IMR-90 (cell line): ENCODE data around the gene PANK4. TPM values are rescaled to one million over a fixed set of nuclear protein-coding genes. Genes with fewer than 3 reads are reported as not detected.

Experiments used
- ATAC-seq: fragments of 200-7000 bp; cut with Tn5 transposase; 2 replicates; pipeline ENCODE4 v1.9.1; 2020; ENCODE audit warnings: low read depth, mild to moderate bottlenecking, moderate library complexity
- BruUV-seq: library from RNA; stranded (reverse); fragments of 400-500 nt; replicated peaks from 2 replicates; lab custom pipeline; 2021; lab: Mats Ljungman, UMichigan
- CTCF ChIA-PET: fragments of 300-600 bp; formaldehyde crosslinking; extraction: SDS; loops from one replicate; lab custom pipeline; 2021; ENCODE audit warnings: antibody characterized with exemption; lab: Yijun Ruan, JAX
- POLR2A ChIA-PET: fragments of 300-600 bp; sonication (Branson Sonifier 250); formaldehyde crosslinking; loops from one replicate; lab custom pipeline; 2022; ENCODE audit warnings: antibody characterized with exemption; ENCODE audit not compliant: unreplicated experiment; lab: Charles Lee
- DNase-seq: peaks from one replicate; pipeline ENCODE4 v3.0.0; 2013
- H2AFZ ChIP-seq: replicated peaks from 2 replicates; pipeline ENCODE3; 2013; ENCODE audit warnings: low read length, mild to moderate bottlenecking; ENCODE audit not compliant: poor library complexity
- H2AK5ac ChIP-seq: 2 replicates; pipeline ENCODE4 v1.6.1; 2013; ENCODE audit warnings: low read depth, low read length, inconsistent platforms
- H2AK9ac ChIP-seq: replicated peaks from 2 replicates; pipeline ENCODE3; 2013; ENCODE audit warnings: mild to moderate bottlenecking, low read depth, low read length, moderate library complexity; ENCODE audit not compliant: poor library complexity
- H2BK120ac ChIP-seq: 2 replicates; pipeline ENCODE4 v1.6.1; 2013; ENCODE audit warnings: low read depth, low read length, inconsistent platforms
- H2BK15ac ChIP-seq: 3 replicates; pipeline ENCODE4 v1.6.1; 2013; ENCODE audit warnings: low read depth, low read length, inconsistent platforms
- H2BK20ac ChIP-seq: 2 replicates; pipeline ENCODE4 v1.6.1; 2013; ENCODE audit warnings: low read depth, mild to moderate bottlenecking, inconsistent platforms, low read length, moderate library complexity
- H2BK5ac ChIP-seq: 2 replicates; pipeline ENCODE4 v1.6.1; 2013; ENCODE audit warnings: mild to moderate bottlenecking, low read depth, low read length, inconsistent platforms; ENCODE audit not compliant: poor library complexity, severe bottlenecking
- H3K14ac ChIP-seq: replicated peaks from 2 replicates; pipeline ENCODE4 v1.6.1; 2013; ENCODE audit warnings: low read depth, low read length, inconsistent platforms
- H3K18ac ChIP-seq: 2 replicates; pipeline ENCODE4 v1.6.1; 2013; ENCODE audit warnings: low read depth, low read length, control low read depth
- H3K23ac ChIP-seq: 2 replicates; pipeline ENCODE4 v1.6.1; 2013; ENCODE audit warnings: low read depth, low read length, inconsistent platforms
- H3K27ac ChIP-seq: 2 replicates; pipeline ENCODE4 v1.5.1; 2013; ENCODE audit warnings: mild to moderate bottlenecking, control low read depth, low read length; ENCODE audit not compliant: insufficient read depth
- H3K27me3 ChIP-seq: 2 replicates; pipeline ENCODE4 v1.6.1; 2013; ENCODE audit warnings: low read length; ENCODE audit not compliant: control insufficient read depth, insufficient read depth
- H3K36me3 ChIP-seq: 2 replicates; pipeline ENCODE4 v1.6.1; 2013; ENCODE audit warnings: low read length, mixed read lengths; ENCODE audit not compliant: control insufficient read depth, insufficient read depth
- H3K4ac ChIP-seq: 2 replicates; pipeline ENCODE4 v1.6.1; 2013; ENCODE audit warnings: low read depth, low read length, inconsistent platforms
- H3K4me1 ChIP-seq: 2 replicates; pipeline ENCODE4 v1.6.1; 2013; ENCODE audit warnings: low read length, mixed read lengths; ENCODE audit not compliant: control insufficient read depth, insufficient read depth
- H3K4me2 ChIP-seq: 2 replicates; pipeline ENCODE4 v1.6.1; 2013; ENCODE audit warnings: low read depth, mild to moderate bottlenecking, control low read depth, low read length, moderate library complexity
- H3K4me3 ChIP-seq: 2 replicates; pipeline ENCODE4 v1.5.1; 2013; ENCODE audit warnings: low read depth, mild to moderate bottlenecking, control low read depth, low read length, moderate library complexity; ENCODE audit not compliant: insufficient read depth
- H3K56ac ChIP-seq: 2 replicates; pipeline ENCODE4 v1.6.1; 2013; ENCODE audit warnings: low read length, inconsistent platforms; ENCODE audit not compliant: insufficient read depth; ENCODE audit errors: extremely low read depth
- H3K79me1 ChIP-seq, 2 experiments: 2 replicates each; pipeline ENCODE4 v1.6.1; 2013; ENCODE audit warnings: low read length in 2 of 2, inconsistent platforms in 1 of 2, low read depth in 1 of 2
- H3K9ac ChIP-seq: 2 replicates; pipeline ENCODE4 v1.6.1; 2013; ENCODE audit warnings: low read depth, low read length, control low read depth
- H3K9me1 ChIP-seq: 2 replicates; pipeline ENCODE4 v1.6.1; 2013; ENCODE audit warnings: low read length, inconsistent platforms; ENCODE audit not compliant: insufficient read depth
- H3K9me3 ChIP-seq: 2 replicates; pipeline ENCODE4 v1.6.1; 2013; ENCODE audit warnings: low read length; ENCODE audit not compliant: control insufficient read depth, insufficient read depth
- H4K20me1 ChIP-seq: 2 replicates; pipeline ENCODE4 v1.6.1; 2013; ENCODE audit warnings: low read length, inconsistent platforms; ENCODE audit not compliant: insufficient read depth
- H4K5ac ChIP-seq: 2 replicates; pipeline ENCODE4 v1.6.1; 2013; ENCODE audit warnings: mild to moderate bottlenecking, low read depth, low read length, control low read depth
- H4K8ac ChIP-seq, 2 experiments: 2 replicates each; pipeline ENCODE4 v1.6.1; 2013; ENCODE audit warnings: low read depth in 2 of 2, low read length in 2 of 2, control low read depth in 1 of 2, inconsistent platforms in 1 of 2
- H4K91ac ChIP-seq: 2 replicates; pipeline ENCODE4 v1.6.1; 2013; ENCODE audit warnings: low read depth, low read length, inconsistent platforms; ENCODE audit not compliant: insufficient read depth
- BHLHE40 ChIP-seq: fragments of 150-350 bp; IDR thresholded peaks from 2 replicates; pipeline ENCODE4 v1.6.1; 2016; ENCODE audit warnings: mild to moderate bottlenecking, low read depth, low read length
- CEBPB ChIP-seq: IDR thresholded peaks from 2 replicates; pipeline ENCODE4 v1.6.1; 2012; ENCODE audit warnings: low read depth, low read length, improper control_type of control experiment
- FOS ChIP-seq: fragments of 150-350 bp; IDR thresholded peaks from 2 replicates; pipeline ENCODE4 v1.6.1; 2016; ENCODE audit warnings: low read depth, low read length
- MAFK ChIP-seq: IDR thresholded peaks from 2 replicates; pipeline ENCODE4 v1.6.1; 2012; ENCODE audit warnings: low read depth, low read length, improper control_type of control experiment
- NFE2L2 ChIP-seq: fragments of 150-350 bp; IDR thresholded peaks from 2 replicates; pipeline ENCODE4 v1.6.1; 2016; ENCODE audit warnings: low read depth, mild to moderate bottlenecking, low read length
- RAD21 ChIP-seq: IDR thresholded peaks from 2 replicates; pipeline ENCODE4 v1.6.1; 2012; ENCODE audit warnings: low read length, improper control_type of control experiment
- RFX5 ChIP-seq: IDR thresholded peaks from 2 replicates; pipeline ENCODE4 v1.8.0; 2012; ENCODE audit warnings: low read depth, mild to moderate bottlenecking, low read length, moderate library complexity
- SMC3 ChIP-seq: fragments of 150-350 bp; IDR thresholded peaks from 2 replicates; pipeline ENCODE4 v1.6.1; 2016; ENCODE audit warnings: low read depth, mild to moderate bottlenecking, antibody characterized with exemption, low read length, moderate library complexity
- WGBS, 2 experiments: methylation state at CpG; one replicate each; pipeline versions ENCODE4 v1.1.5 to v1.1.7; 2013; ENCODE audit warnings: missing lambda C conversion rate in 2 of 2; ENCODE audit not compliant: insufficient read length in 1 of 2; ENCODE audit errors: extremely low coverage in 2 of 2; 5-methylcytosine and 5-hydroxymethylcytosine counted together
- dilution Hi-C: fragments of 300-500 bp; cut with HindIII; formaldehyde crosslinking; loops from one replicate; pipeline ENCODE4 v1.14.3; 2018; ENCODE audit warnings: low sequenced_read_pairs; ENCODE audit not compliant: unreplicated experiment
- in situ Hi-C: fragments of 300-500 bp; cut with MboI; formaldehyde crosslinking; loops from 3 replicates; pipeline ENCODE4 v1.14.3; 2019; ENCODE audit warnings: low sequenced_read_pairs, inconsistent platforms, mixed read lengths
- intact Hi-C: fragments of 100-400 bp; cut with micrococcal nuclease; formaldehyde crosslinking; loops from 2 replicates; pipeline ENCODE4 v1.10.0; 2022
- polyA plus RNA-seq, 3 experiments: library from polyadenylated mRNA; depleted of rRNA; stranded (reverse); fragments of >200 nt; gene quantifications; 2 replicates each; pipeline ENCODE4 v1.2.3, GENCODE V29; 2012; ENCODE audit warnings: low replicate concordance in 1 of 3
- total RNA-seq: library from RNA; depleted of rRNA; stranded (reverse); fragments of >200 nt; gene quantifications from 2 replicates; pipeline ENCODE4 v1.2.3, GENCODE V29; 2012
- TF ChIP-seq, protein P1 (sequence below): fragments of 150-350 bp; IDR thresholded peaks from 2 replicates; pipeline ENCODE4 v1.6.1; 2016; ENCODE audit warnings: low read depth, mild to moderate bottlenecking, low read length, moderate library complexity, borderline replicate concordance
- TF ChIP-seq, protein P2 (sequence below): conservative IDR thresholded peaks from 2 replicates; pipeline ENCODE4 v1.5.1; 2012; ENCODE audit warnings: mild to moderate bottlenecking, low read depth, low read length, improper control_type of control experiment

PANK4 gene
- total and polyA plus RNA-seq, 2 of the 4 experiments (the other 2 are of a cell fraction), result 14.0 to 18.5 TPM

DNA sequence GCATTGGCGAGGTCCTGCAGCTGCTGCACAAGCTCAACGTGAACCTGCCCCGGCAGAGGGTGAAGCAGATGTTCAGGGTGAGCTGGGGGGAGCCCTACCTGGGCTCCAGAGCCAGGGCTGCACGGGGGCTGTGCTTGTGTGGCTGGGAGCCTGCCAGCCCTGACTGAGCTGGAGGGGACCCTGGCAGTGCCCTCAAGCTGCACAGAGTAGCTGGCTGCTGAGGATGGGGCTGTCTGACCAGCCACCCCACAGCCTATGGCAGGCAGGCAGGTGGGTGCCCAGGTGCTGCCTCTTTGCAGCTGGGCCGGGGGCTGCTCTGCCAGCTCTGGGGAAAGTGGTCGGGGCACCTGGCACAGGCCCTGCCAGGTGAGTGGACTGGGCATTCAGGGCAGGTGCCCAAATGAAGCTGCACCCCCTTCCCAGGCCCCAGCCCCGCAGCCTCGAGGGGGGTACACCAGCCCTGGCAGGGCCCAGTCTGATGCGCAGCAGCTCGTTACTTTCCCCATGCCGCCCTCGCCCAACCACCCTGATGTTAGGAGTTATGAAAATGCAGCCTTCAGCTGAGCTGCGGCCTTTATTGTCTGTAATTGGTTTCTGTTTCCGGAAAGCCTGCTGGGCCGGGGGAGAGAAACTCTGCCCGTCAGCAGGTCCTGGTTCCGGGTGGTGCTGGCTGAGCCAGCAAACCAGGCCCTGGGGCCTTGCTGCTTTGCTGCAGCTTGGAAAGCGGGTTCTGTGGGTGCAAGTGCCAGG is 46.0 kb downstream of the PANK4 start:
- POLR2A ChIA-PET, result no interaction called here
- dilution Hi-C loops, result no loop called here

More for the DNA sequence above, 46.0 kb downstream of the PANK4 start:
- Histone ChIP-seq H2BK15ac (no peak overlapping the region), H3K18ac (no peak overlapping the region), H3K9me3 (no peaks in the 10 kb centered on the region), H3K4ac (no peak overlapping the region), H3K4me2 (no peak overlapping the region), H3K27ac (no peak overlapping the region), H4K8ac (no peak overlapping the region), H2BK5ac (no peak overlapping the region), H2AK9ac (no peak overlapping the region), H2BK20ac (no peak overlapping the region), H3K9ac (no peak overlapping the region), H2BK120ac (no peak overlapping the region), H3K56ac (no peak overlapping the region), H2AFZ (no peak overlapping the region), H3K14ac (no peak overlapping the region), H3K79me1 (no peaks in the 10 kb centered on the region), H3K36me3 (no peaks in the 10 kb centered on the region), H4K91ac (no peak overlapping the region), H4K20me1 (no peaks in the 10 kb centered on the region), H3K23ac (no peak overlapping the region), H3K4me1 (no peaks in the 10 kb centered on the region), H4K5ac (no peak overlapping the region), H2AK5ac (no peak overlapping the region), H3K27me3 (peaks cover 14% of the 10 kb centered on the region), H3K9me1 (no peaks in the 10 kb centered on the region), H3K4me3 (no peak overlapping the region)
- TF ChIP-seq FOS (no peak), BHLHE40 (no peak), RAD21 (no peak), MAFK (no peak), CEBPB (no peak), NFE2L2 (no peak), SMC3 (no peak), RFX5 (no peak)
- TF ChIP-seq, protein P1, sequence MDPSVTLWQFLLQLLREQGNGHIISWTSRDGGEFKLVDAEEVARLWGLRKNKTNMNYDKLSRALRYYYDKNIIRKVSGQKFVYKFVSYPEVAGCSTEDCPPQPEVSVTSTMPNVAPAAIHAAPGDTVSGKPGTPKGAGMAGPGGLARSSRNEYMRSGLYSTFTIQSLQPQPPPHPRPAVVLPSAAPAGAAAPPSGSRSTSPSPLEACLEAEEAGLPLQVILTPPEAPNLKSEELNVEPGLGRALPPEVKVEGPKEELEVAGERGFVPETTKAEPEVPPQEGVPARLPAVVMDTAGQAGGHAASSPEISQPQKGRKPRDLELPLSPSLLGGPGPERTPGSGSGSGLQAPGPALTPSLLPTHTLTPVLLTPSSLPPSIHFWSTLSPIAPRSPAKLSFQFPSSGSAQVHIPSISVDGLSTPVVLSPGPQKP, result no peak
- TF ChIP-seq, protein P2, sequence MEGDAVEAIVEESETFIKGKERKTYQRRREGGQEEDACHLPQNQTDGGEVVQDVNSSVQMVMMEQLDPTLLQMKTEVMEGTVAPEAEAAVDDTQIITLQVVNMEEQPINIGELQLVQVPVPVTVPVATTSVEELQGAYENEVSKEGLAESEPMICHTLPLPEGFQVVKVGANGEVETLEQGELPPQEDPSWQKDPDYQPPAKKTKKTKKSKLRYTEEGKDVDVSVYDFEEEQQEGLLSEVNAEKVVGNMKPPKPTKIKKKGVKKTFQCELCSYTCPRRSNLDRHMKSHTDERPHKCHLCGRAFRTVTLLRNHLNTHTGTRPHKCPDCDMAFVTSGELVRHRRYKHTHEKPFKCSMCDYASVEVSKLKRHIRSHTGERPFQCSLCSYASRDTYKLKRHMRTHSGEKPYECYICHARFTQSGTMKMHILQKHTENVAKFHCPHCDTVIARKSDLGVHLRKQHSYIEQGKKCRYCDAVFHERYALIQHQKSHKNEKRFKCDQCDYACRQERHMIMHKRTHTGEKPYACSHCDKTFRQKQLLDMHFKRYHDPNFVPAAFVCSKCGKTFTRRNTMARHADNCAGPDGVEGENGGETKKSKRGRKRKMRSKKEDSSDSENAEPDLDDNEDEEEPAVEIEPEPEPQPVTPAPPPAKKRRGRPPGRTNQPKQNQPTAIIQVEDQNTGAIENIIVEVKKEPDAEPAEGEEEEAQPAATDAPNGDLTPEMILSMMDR, result no peak
- WGBS, 2 experiments, result 47% methylated on average over 8 of the region's 18 CpGs; no CpG with 5 or more reads in 1 of the 2 experiments
- intact Hi-C loops (no loop called here), in situ Hi-C loops (no loop called here)
- no peak for ATAC-seq
- DNase-seq, result no peak
- BruUV-seq, result no TSS peak
- CTCF ChIA-PET, result interaction anchor here (1.1 kb wide), 1 partner anchor 9 kb away, joined by 3 read pairs; no protein-coding TSS in a partner anchor
